Parathyroid adenoma (tissue), 2 donors: ENCODE measurements around the gene CXCL5.
"Not testable (repeated sequence)": the region's sequence is repeated elsewhere in the genome, so short reads cannot be mapped to it uniquely, and the experiment has no call there.

Source experiments
- H2AFZ ChIP-seq: fragments of 300-600 bp; sonication (generic); one replicate; pipeline ENCODE4 v1.7.0; 2017; ENCODE audit warnings: antibody characterized with exemption, mild to moderate bottlenecking
- H3K27ac ChIP-seq: fragments of 300-600 bp; sonication (generic); one replicate; pipeline ENCODE4 v1.7.0; 2017
- H3K27me3 ChIP-seq: fragments of 300-600 bp; sonication (generic); one replicate; pipeline ENCODE4 v1.7.0; 2017; ENCODE audit warnings: low read length; ENCODE audit not compliant: control insufficient read depth, insufficient read depth
- H3K36me3 ChIP-seq: fragments of 300-600 bp; sonication (generic); one replicate; pipeline ENCODE4 v1.7.0; 2017; ENCODE audit warnings: low read length; ENCODE audit not compliant: control insufficient read depth, insufficient read depth
- H3K4me1 ChIP-seq: fragments of 300-600 bp; sonication (generic); one replicate; pipeline ENCODE4 v1.7.0; 2017; ENCODE audit warnings: control low read depth
- H3K4me2 ChIP-seq: fragments of 300-600 bp; sonication (generic); one replicate; pipeline ENCODE4 v1.7.0; 2017; ENCODE audit warnings: low read length
- H3K4me3 ChIP-seq: fragments of 300-600 bp; sonication (generic); one replicate; pipeline ENCODE4 v1.7.0; 2017; ENCODE audit warnings: low read depth, low read length
- H3K79me2 ChIP-seq: fragments of 300-600 bp; sonication (generic); one replicate; pipeline ENCODE4 v1.7.0; 2017; ENCODE audit warnings: control low read depth
- H3K9ac ChIP-seq: fragments of 300-600 bp; sonication (generic); one replicate; pipeline ENCODE4 v1.7.0; 2017; ENCODE audit warnings: mild to moderate bottlenecking
- H3K9me3 ChIP-seq: fragments of 300-600 bp; sonication (generic); one replicate; pipeline ENCODE4 v1.7.0; 2017; ENCODE audit warnings: low read length; ENCODE audit not compliant: control insufficient read depth
- TF ChIP-seq, protein P1 (sequence below): fragments of 300-600 bp; sonication (generic); IDR thresholded peaks from one replicate; pipeline ENCODE4 v1.7.0; 2017; ENCODE audit warnings: antibody characterized with exemption, mild to moderate bottlenecking
- donor health status: primary hyperparathyroidism.

The CXCL5 gene

DNA sequence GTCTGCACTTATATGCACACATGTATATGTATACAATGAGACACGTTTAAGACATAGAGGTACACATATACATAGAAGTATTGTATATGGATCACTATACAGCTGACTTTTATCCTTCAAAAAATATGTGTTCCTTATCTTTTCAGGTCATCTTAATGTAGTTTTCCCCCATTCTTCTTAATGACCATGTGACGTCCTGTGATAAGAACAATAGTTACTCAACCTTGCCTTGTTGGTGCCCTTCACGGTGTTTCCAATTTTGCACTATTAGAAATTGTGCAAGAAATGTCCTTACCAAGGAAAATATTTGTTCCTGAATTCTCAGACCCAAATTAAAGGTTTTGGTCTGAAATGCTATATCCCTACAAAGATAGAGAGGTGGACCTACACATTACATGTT is 9.4 kb downstream of the CXCL5 start:
- TF ChIP-seq, protein P1, sequence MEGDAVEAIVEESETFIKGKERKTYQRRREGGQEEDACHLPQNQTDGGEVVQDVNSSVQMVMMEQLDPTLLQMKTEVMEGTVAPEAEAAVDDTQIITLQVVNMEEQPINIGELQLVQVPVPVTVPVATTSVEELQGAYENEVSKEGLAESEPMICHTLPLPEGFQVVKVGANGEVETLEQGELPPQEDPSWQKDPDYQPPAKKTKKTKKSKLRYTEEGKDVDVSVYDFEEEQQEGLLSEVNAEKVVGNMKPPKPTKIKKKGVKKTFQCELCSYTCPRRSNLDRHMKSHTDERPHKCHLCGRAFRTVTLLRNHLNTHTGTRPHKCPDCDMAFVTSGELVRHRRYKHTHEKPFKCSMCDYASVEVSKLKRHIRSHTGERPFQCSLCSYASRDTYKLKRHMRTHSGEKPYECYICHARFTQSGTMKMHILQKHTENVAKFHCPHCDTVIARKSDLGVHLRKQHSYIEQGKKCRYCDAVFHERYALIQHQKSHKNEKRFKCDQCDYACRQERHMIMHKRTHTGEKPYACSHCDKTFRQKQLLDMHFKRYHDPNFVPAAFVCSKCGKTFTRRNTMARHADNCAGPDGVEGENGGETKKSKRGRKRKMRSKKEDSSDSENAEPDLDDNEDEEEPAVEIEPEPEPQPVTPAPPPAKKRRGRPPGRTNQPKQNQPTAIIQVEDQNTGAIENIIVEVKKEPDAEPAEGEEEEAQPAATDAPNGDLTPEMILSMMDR: no peak
- H3K36me3 ChIP-seq: no peaks in the 10 kb centered on the region
- no peaks in the 10 kb centered on the region for H3K9me3 ChIP-seq
- H2AFZ ChIP-seq: no peak overlapping the region
- H3K79me2 ChIP-seq: no peaks in the 10 kb centered on the region
- no peaks in the 10 kb centered on the region for H3K4me1 ChIP-seq
- no peak overlapping the region for H3K9ac ChIP-seq
- H3K4me3 ChIP-seq: no peak overlapping the region
- H3K27ac ChIP-seq: no peak overlapping the region
- no peak overlapping the region for H3K4me2 ChIP-seq
- no peaks in the 10 kb centered on the region for H3K27me3 ChIP-seq

DNA sequence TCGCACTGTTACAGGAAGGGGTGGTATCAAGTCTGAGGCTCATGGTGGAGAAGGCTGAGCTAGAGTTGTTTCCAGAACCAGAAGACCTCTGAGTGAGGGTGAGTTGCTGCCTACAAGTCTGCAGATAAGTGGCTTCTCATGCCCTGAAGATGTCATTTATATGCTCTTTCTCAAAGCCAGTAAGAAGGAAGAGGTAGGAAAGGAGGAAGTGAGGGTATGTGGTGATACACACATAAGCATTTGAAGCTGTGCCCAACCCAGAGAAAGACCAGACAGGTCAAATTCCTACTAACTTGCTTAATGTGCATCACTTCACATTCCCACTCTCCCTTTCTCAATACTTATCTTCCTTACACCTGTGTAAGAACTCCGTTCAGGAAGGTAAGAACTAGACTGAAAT is 10.4 kb downstream of the CXCL5 start, which contains the start of gene PPBP:
Gene PPBP (minus strand): TSS at position 130 of the 400 bp plus-strand sequence. CDS start 87 bp downstream, at position 43.
- Histone ChIP-seq H3K4me2 (no peak within 1 kb of the TSS), H3K9ac (no peak within 1 kb of the TSS), H3K36me3 (no peaks in the 10 kb centered on the region), H2AFZ (no peak within 1 kb of the TSS), H3K27ac (no peak within 1 kb of the TSS), H3K79me2 (no peaks in the 10 kb centered on the region), H3K4me1 (no peaks in the 10 kb centered on the region), H3K4me3 (no peak within 1 kb of the TSS), H3K27me3 (no peaks in the 10 kb centered on the region), H3K9me3 (no peaks in the 10 kb centered on the region)
- TF ChIP-seq, protein P1: no peak

DNA sequence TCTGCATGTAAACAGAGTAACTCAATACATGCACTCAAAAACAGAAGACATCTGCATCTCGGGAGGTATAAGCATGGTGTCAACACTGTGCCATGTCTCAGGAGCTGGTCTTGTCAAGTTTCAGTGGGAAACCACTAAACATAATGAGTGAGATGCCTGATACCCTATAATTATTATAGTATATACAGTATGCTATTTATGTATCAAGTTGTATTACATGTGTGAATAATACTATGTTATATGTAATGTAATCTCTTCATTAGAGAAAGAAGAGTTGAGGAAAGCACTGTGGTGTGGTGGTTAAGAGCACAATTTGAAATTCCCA is 13.0 kb downstream of the CXCL5 start:
- Histone ChIP-seq H3K27me3 (no peaks in the 10 kb centered on the region), H3K4me2 (no peak overlapping the region), H3K9me3 (no peaks in the 10 kb centered on the region), H2AFZ (no peak overlapping the region), H3K4me3 (no peak overlapping the region), H3K36me3 (no peaks in the 10 kb centered on the region), H3K4me1 (no peaks in the 10 kb centered on the region), H3K79me2 (no peaks in the 10 kb centered on the region), H3K27ac (no peak overlapping the region), H3K9ac (no peak overlapping the region)
- TF ChIP-seq, protein P1: no peak

DNA sequence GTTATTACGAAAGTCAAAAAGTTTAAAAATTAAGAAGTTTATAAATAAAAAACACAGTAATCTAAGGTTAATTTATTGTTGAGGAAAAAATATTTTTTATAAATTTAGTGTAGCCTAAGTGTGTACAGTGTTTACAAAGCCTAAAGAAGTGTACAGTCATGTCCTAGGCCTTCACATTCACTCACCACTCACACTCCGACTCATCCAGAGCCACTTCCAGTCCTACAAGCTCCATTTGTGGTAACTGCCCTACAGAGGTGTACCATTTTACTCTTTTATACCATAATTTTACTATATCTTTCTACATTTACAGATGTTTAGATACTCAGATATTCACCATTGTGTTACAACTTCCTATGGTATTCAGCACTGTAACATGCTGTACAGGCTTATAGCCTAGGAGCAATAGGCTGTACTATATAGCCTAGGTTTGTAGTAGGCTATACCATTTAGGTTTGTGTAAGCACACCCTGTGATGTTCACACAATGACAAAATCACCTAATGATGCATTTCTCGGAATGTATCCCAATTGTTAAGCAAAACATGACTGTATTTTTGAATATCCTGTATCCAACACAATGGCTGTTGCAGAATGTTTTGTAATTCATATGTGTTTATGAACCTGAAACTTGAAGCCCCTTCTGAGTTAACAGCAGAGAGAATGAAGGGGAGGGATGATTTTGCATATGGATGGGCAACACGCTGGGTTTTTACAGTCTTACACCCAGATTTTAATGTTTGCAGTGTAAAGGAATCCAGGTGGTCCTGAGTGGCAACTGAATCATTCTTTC is 13.5 kb downstream of the CXCL5 start:
- Histone ChIP-seq H3K9me3 (no peaks in the 10 kb centered on the region), H2AFZ (no peak overlapping the region), H3K9ac (no peak overlapping the region), H3K4me1 (no peaks in the 10 kb centered on the region), H3K36me3 (no peaks in the 10 kb centered on the region), H3K4me2 (no peak overlapping the region), H3K4me3 (no peak overlapping the region), H3K79me2 (no peaks in the 10 kb centered on the region), H3K27me3 (no peaks in the 10 kb centered on the region), H3K27ac (no peak overlapping the region)
- TF ChIP-seq, protein P1: no peak

DNA sequence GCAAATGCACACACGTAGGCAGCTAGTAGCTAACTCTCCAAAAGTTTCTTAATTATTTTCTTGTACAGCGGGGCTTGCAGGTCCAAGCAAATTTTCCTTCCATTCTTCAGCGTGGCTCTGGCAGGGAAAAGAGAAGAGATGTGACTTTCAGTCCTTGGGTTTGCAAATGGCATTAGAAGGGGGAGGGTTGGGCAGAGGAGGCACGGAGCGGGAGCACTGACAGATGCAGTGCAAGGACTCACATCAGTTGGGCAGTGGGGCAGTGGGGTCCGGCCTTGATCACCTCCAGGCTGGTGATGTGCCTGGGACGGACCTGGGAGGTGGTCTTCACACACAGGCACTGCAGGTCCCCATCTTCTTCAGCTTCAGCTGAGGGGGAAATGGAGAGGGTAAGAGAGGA is 17.3 kb downstream of the CXCL5 start:
- H3K27me3 ChIP-seq, H2AFZ ChIP-seq: not testable (repeated sequence)

More for the DNA sequence above, 17.3 kb downstream of the CXCL5 start:
- H3K4me3 ChIP-seq, H3K9me3 ChIP-seq, H3K79me2 ChIP-seq, H3K27ac ChIP-seq, H3K36me3 ChIP-seq, H3K9ac ChIP-seq, H3K4me1 ChIP-seq, H3K4me2 ChIP-seq: not testable (repeated sequence)
